ENCODE data around the gene SH3RF2.
"Not testable (repeated sequence)": the region's sequence is repeated elsewhere in the genome, so short reads cannot be mapped to it uniquely, and the experiment has no call there.

Gene SH3RF2

GRCh38 chr5:146007989-146008388, 71.6 kb downstream of the SH3RF2 start:
- DNase-seq (ENCODE audit: low read depth) = no peak

DNA sequence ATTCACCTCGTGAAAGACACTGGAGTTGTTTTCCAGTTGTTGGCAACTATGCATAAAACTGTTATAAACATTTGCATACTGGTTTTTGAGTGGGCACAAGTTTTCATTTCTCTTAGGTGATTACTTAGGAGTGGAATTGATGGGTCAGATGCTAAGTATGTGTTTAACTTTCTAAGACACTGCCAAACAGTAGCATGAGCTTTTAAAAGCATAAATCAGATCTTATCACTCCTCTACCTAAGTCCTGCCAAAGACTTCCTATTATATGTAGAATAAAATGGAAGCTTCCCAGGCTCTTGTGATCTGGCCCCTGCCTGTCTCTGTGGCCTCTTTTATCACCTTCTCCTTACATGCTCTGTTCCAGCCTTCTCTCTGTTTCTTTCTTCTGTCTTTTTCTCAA, 72.6 kb downstream of the SH3RF2 start:
- DNase-seq (ENCODE audit: low read depth) = no peak

- not testable (repeated sequence) for DNase-seq (ENCODE audit: low read depth)
Observed at GRCh38 chr5:146010447-146010846, 74.1 kb downstream of the SH3RF2 start.

GRCh38 chr5:146013761-146014160, 77.4 kb downstream of the SH3RF2 start:
- no peak for DNase-seq (ENCODE audit: low read depth)

GRCh38 chr5:146015001-146015400, 78.6 kb downstream of the SH3RF2 start:
- no peak for DNase-seq (ENCODE audit: low read depth)

DNA sequence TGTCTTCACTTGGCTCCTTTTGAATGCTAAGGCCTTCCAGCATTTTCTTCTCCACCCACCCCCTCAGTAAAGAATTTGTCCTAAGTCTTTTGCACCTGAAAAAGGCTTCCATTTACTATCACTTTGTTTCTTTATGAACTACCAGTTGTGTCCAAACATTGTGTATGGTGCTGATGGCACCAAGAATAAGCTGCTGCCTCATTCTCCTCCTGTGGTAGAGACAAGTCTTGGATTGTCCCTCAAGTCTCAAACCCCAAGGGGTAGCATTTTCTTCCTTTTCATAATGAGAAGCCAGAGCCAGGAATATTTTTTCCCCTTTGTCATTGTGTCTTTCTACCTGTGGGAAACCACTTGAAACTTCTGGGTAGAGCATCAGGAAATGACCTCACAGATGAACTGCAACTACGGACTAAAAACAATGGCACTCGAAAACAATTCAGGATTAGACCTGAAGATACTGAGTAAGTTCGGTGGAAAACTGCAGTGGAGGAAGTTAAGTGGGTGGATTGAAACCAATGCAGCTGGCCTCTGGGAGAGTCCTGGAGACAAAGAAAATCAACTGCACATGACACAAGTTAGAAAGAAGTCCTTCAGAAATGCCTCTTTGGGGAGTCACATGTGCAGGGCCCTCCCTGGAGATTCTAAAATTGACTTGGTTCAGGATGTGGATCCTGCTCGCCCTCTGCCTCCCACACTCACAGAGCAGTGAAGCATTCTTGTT, 80.5 kb downstream of the SH3RF2 start:
- no peak for DNase-seq (ENCODE audit: low read depth)

DNA sequence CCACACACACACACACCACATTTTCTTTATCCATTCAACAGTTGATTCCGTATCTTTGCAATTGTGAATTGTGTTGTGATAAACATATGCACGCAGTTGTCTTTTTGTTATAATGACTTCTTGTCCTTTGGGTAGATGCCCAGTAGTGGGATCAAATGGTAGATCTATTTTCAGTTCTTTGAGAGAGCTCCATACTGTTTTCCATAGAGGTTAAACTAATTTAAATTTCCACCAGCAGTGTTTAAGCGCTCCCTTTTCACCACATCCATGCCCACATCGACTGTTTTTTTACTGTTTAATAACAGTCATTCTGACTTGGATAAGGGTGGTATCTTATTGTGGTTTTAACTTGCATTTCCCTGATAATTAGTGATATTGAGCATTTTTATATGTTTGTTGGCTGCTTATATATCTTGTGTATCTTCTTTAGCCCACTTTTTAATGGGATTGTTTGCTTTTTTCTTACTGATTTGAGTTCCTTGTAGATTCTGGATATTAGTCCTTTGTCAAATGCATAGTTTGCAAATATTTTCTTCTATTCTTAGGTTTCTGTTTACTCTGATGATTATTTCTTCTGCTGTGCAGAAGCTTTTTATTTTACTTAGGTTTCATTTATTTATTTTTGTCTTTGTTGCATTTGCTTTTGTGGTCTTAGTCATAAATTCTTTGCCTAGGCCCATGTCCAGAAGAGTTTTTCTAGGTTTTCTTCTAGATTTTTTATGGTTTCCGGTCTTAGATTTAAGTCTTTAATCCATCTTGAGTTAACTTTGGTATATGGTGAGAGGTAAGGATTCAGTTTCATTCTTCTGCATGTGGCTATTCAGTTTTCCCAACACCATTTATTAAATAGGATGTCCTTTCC, 82.4 kb downstream of the SH3RF2 start:
- no peak for DNase-seq (ENCODE audit: low read depth)

- no peak for DNase-seq (ENCODE audit: low read depth)
Observed at GRCh38 chr5:146020100-146020499, 83.7 kb downstream of the SH3RF2 start.

- no peak for DNase-seq (ENCODE audit: low read depth)
Observed at GRCh38 chr5:146024034-146024433, 87.7 kb downstream of the SH3RF2 start.

DNA sequence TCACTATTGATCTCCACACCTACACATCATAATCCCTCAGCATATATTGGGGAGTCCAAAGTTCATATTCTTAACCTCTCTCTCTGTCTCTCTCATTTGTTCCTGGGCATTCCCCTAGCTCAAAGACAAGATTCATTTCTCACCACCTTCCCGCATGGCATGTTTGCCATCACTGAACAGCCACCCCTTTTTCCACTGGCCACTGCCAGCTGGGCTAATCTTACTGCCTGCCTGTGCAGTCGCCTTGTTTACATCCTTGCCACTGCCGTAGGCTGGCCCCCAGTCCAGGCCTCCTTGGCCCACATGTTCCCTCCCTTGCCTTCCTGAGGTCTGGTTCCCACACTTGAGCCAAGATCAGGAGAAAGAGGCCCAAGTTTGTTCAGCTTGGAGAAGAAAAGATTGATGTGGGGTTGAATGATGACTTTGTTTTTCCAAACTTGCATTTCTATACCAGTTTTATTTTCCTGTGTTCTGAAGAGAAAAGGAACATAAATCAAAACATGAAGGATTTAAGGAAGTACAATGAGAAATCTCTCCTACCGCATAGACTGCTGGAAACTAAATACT, 88.8 kb downstream of the SH3RF2 start:
- DNase-seq (ENCODE audit: low read depth) = no peak

DNA sequence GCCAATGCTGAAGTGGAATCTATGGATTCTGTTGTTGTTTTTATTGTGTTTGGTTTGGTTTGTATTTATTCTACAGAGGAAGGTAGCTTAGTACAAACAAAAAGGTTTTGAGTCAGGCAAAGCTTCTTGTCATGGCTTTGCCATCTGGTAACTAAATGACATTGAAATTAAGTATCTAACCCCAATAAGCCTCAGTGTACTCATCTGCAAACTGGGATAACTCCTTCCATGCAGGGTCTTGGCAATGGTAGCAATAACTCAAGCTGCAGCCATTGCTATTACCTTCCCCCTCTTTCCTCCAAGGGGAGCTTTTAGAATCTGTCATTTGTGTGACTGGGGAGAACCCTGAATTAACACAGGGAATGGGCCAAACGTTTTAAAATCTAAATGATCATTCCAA, 89.3 kb downstream of the SH3RF2 start:
- no peak for DNase-seq (ENCODE audit: low read depth)

GRCh38 chr5:146026307-146027010, 90.1 kb downstream of the SH3RF2 start:
- no peak for DNase-seq (ENCODE audit: low read depth)

DNA sequence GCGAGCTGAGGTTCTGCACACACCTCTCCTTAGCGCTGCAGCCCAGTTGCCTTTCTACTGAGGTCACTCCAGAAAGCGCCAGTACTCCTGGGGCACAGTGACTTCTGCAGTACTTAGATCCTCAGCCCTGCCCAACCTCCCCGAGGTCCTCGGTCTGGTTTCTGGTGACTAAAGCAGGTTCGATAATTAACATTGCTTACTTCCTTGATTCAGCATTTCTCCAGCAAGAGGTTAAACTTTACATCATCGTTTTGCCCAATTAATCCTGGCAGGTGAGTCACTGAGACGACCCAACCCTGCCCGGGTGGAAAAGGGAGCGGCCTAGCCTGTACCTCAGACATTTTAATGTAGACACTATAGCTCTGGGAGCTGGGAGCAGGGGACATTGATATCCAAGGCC, 91.4 kb downstream of the SH3RF2 start:
- no peak for DNase-seq (ENCODE audit: low read depth)

DNA sequence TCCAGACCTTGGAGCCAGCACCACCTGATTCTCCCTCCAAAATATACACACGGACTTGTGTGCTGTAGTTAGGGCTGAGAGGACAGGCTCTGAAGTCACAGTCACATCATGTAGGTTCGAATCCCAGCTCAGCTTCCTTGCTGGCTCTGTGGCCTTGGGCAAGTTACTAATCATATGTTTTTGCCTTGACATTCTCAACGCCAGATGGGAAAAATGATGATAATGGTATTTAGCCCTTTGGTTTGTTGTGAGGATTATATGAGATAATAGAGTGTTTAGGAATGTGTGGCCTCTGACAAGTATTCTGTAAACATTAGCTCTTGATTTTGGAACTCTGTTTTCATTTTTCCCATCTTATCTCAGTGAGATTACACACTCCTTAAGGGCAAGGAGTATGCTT, 96.5 kb downstream of the SH3RF2 start:
- DNase-seq (ENCODE audit: low read depth) = peak; percentile 5

DNA sequence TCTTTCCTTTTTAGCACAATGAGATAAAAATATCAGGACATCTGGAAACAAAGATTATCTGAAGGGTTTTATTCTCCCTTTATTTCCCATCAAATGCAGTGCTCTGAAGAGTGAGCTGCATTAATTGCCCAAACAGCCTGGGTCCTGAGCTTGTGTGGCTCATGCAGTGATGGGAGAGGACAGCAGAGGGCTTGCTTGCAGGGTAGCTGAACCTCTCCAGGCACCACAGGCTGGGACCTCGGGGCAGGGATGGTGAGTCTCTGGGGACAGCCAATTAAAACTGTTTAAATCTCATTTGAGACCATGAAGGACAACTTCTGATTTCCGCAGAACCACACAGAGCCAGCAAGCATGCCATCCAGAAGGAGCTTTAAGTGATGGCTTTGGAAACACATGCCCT, 97.7 kb downstream of the SH3RF2 start:
- no peak for DNase-seq (ENCODE audit: low read depth)

- no peak for DNase-seq (ENCODE audit: low read depth)
Observed at GRCh38 chr5:146034605-146035004, 98.2 kb downstream of the SH3RF2 start.

GRCh38 chr5:146039420-146039819, 103.0 kb downstream of the SH3RF2 start:
- DNase-seq (ENCODE audit: low read depth) = no peak

- DNase-seq (ENCODE audit: low read depth) = no peak
Observed at GRCh38 chr5:146040527-146040926, 104.1 kb downstream of the SH3RF2 start.

DNA sequence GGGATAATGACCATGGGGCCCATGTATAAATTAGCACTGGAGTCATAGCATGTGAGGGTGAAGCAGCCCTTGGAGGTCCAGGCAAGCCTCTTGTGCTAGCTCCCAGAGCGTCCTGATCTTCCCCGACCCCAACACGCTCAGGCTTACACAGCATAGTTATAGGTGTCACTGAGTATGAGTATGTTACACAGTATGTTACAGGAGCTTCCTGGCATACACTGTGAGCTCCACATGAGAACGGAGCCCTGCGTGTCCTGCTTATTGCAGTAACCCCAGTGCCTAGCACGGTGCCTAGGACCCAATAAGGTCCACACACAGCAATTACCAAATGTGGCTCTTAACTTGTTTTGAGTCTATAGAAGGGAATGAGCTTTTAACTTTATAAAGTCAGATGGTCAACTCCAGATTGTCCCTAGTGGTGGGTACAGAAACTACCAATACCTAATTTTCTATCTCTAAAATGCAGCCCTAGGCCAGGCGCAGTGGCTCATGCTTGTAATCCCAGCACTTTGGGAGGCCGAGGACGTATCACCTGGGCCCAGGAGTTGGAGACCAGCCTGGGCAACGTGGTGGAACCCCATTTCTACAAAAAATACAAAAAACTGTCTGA, 104.9 kb downstream of the SH3RF2 start:
- DNase-seq (ENCODE audit: low read depth) = no peak

DNA sequence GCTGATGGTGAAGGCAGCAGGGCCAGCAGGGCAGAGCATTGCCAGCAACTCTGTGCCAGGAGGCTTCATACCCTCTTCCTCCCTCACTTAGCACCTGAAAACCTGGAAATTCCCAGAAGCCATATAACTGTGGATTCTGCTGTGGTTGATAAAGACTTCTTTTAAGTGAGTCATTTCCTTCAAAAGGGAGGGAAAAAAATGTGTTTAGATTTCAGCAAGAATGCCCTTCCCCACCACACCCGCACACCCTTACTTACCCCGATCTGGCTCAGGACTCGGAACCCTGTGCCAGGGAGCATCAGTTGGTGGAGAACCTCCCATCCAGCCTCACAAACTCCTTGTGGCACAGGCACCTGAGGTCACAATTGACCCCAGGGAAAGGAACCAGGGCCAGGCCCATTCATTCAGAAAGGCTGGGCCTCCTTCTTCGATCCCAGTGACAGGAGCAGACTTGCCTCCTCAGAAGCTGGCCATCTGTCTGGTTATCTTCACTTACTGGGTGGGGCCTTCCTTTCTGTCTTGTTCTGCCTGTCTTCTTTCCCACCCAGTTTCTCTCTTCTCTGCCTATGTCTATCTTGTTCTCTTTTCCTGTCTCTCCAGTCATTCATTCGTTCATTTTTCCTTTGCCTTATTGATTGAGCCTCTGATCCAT, 106.4 kb downstream of the SH3RF2 start:
- peak; percentile 37 for DNase-seq (ENCODE audit: low read depth)

GRCh38 chr5:146043722-146044121, 107.3 kb downstream of the SH3RF2 start:
- DNase-seq (ENCODE audit: low read depth) = no peak

DNA sequence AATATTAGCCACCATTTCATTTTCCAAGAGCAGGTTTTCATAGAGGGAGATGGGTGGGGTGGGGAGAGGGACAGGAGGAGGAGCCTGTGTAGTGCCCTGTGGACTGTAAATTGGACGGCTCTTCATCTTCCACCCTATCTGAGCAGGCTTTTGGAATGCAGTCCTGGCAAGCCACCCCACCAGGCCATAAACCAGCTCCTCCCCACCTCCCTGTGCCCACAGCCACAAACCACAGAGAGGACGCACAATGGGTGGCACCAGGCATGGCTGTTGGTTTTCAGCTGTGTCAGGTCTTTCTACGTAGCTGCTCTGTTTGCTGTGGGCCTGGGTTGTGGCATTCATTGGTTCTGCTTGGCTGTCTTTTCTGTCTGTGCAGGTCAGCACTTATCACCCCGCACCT, 111.0 kb downstream of the SH3RF2 start:
- DNase-seq (ENCODE audit: low read depth) = no peak

All from non-pigmented ciliary epithelial cell (primary cell).